DOHH2 (cell line): ENCODE results near the gene ADCY5.

Experiments used
- H3F3A ChIP-seq: fragments of 200-600 bp; sonication (generic), shearing (Covaris generic); 2 replicates; pipeline ENCODE4 v1.6.0; 2016; ENCODE audit warnings: antibody characterized with exemption, mild to moderate bottlenecking; ENCODE audit not compliant: control insufficient read depth, insufficient read depth
- H3K27ac ChIP-seq: fragments of 200-600 bp; sonication (generic); 2 replicates; pipeline ENCODE4 v1.5.1; 2014; ENCODE audit warnings: low read depth, mild to moderate bottlenecking, low read length, moderate library complexity
- H3K27me3 ChIP-seq: fragments of 200-600 bp; sonication (generic); 2 replicates; pipeline ENCODE4 v1.6.1; 2014; ENCODE audit warnings: mild to moderate bottlenecking, low read length, mixed read lengths; ENCODE audit not compliant: control insufficient read depth
- H3K36me3 ChIP-seq: fragments of 200-600 bp; sonication (generic); 2 replicates; pipeline ENCODE4 v1.6.1; 2014; ENCODE audit warnings: mild to moderate bottlenecking, low read length, moderate library complexity, mixed read lengths; ENCODE audit not compliant: control insufficient read depth
- H3K4me1 ChIP-seq: fragments of 200-600 bp; sonication (generic); 2 replicates; pipeline ENCODE4 v1.6.1; 2014; ENCODE audit warnings: mild to moderate bottlenecking, low read length, mixed read lengths; ENCODE audit not compliant: control insufficient read depth
- H3K4me2 ChIP-seq: fragments of 200-600 bp; sonication (generic); 2 replicates; pipeline ENCODE4 v1.6.0; 2014; ENCODE audit warnings: mild to moderate bottlenecking, low read length, moderate library complexity
- H3K4me3 ChIP-seq: fragments of 200-600 bp; sonication (generic); 2 replicates; pipeline ENCODE4 v1.5.1; 2014; ENCODE audit warnings: mild to moderate bottlenecking, low read length, mixed read lengths
- H3K79me2 ChIP-seq: fragments of 200-600 bp; sonication (generic); 2 replicates; pipeline ENCODE4 v1.6.1; 2014; ENCODE audit warnings: mild to moderate bottlenecking, low read length, mixed read lengths; ENCODE audit not compliant: control insufficient read depth
- H3K9me2 ChIP-seq: fragments of 200-600 bp; sonication (generic); replicated peaks from 2 replicates; pipeline ENCODE4 v1.6.1; 2014; ENCODE audit warnings: mild to moderate bottlenecking, low read length, mixed read lengths; ENCODE audit not compliant: control insufficient read depth
- H3K9me3 ChIP-seq: fragments of 200-600 bp; sonication (generic); 2 replicates; pipeline ENCODE4 v1.6.1; 2014; ENCODE audit warnings: antibody characterized with exemption, low read length, mixed read lengths; ENCODE audit not compliant: control insufficient read depth, insufficient read depth
- H4K20me1 ChIP-seq: fragments of 200-600 bp; sonication (generic); 2 replicates; pipeline ENCODE4 v1.6.0; 2014; ENCODE audit warnings: low read depth, mild to moderate bottlenecking, antibody characterized with exemption, low read length, moderate library complexity; ENCODE audit not compliant: control insufficient read depth, insufficient read depth
- CTCF ChIP-seq: fragments of 200-600 bp; sonication (generic); IDR thresholded peaks from one replicate; pipeline ENCODE4 v1.5.1; 2014; ENCODE audit warnings: antibody characterized with exemption, mild to moderate bottlenecking, low read depth, low read length; ENCODE audit not compliant: poor library complexity, severe bottlenecking
- EZH2phosphoT487 ChIP-seq: fragments of 200-600 bp; sonication (generic); IDR thresholded peaks from 2 replicates; pipeline ENCODE4 v1.6.1; 2017; ENCODE audit warnings: borderline replicate concordance, mild to moderate bottlenecking, antibody characterized with exemption, low read length, moderate library complexity, mixed read lengths

The ADCY5 gene

DNA sequence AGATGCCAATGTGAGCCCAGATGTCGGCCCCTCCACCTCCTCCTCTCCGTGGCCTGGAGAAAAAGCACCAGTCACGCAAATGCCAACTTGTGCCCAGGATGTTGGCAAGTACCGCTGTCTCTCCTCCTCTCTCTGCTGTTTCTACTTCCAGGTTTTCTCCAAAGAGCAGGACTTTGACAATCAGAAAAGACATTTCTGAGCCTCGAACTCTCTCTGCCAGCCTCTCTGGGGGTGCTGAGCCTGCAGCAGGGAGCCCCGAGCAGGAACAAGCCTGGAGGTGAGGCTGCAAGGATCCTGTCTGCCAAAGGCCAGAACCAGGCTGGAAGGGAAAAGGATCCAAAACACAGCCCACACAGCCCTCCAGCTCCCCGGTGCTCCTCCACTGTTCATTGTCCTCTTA lies 157.5 kb downstream of the ADCY5 start:
- TF ChIP-seq CTCF (no peak), EZH2phosphoT487 (no peak)
- H3K9me2 ChIP-seq, result no peaks in the 10 kb centered on the region
- no peak overlapping the region for H3K4me3 ChIP-seq
- H3K9me3 ChIP-seq, result no peaks in the 10 kb centered on the region
- H3K27me3 ChIP-seq, result no peaks in the 10 kb centered on the region
- no peaks in the 10 kb centered on the region for H3K79me2 ChIP-seq
- H3K36me3 ChIP-seq, result no peaks in the 10 kb centered on the region
- H4K20me1 ChIP-seq, result no peaks in the 10 kb centered on the region
- no peaks in the 10 kb centered on the region for H3K4me1 ChIP-seq
- H3K4me2 ChIP-seq, result no peak overlapping the region
- no peaks in the 10 kb centered on the region for H3F3A ChIP-seq
- no peak overlapping the region for H3K27ac ChIP-seq

- Histone ChIP-seq H3K4me1 (no peaks in the 10 kb centered on the region), H3K27me3 (no peaks in the 10 kb centered on the region)
- TF ChIP-seq CTCF (no peak), EZH2phosphoT487 (no peak)
These were observed 157.9 kb downstream of the ADCY5 start for GRCh38 chr3:123290962-123291361.

GRCh38 chr3:123290107-123290930 lies 158.6 kb downstream of the ADCY5 start:
- H3K9me3 ChIP-seq, result no peaks in the 10 kb centered on the region
- no peaks in the 10 kb centered on the region for H3F3A ChIP-seq
- no peaks in the 10 kb centered on the region for H3K4me1 ChIP-seq
- H3K4me2 ChIP-seq, result no peak overlapping the region
- H3K9me2 ChIP-seq, result no peaks in the 10 kb centered on the region
- H4K20me1 ChIP-seq, result no peaks in the 10 kb centered on the region
- H3K4me3 ChIP-seq, result no peak overlapping the region
- no peaks in the 10 kb centered on the region for H3K27me3 ChIP-seq
- H3K27ac ChIP-seq, result no peak overlapping the region
- H3K79me2 ChIP-seq, result no peaks in the 10 kb centered on the region
- TF ChIP-seq EZH2phosphoT487 (no peak), CTCF (no peak)
- H3K36me3 ChIP-seq, result no peaks in the 10 kb centered on the region

More at GRCh38 chr3:123290962-123291361, 157.9 kb downstream of the ADCY5 start:
- Histone ChIP-seq H4K20me1 (no peaks in the 10 kb centered on the region), H3K4me2 (no peak overlapping the region), H3K4me3 (no peak overlapping the region), H3K36me3 (no peaks in the 10 kb centered on the region), H3F3A (no peaks in the 10 kb centered on the region), H3K27ac (no peak overlapping the region), H3K79me2 (no peaks in the 10 kb centered on the region), H3K9me2 (no peaks in the 10 kb centered on the region), H3K9me3 (no peaks in the 10 kb centered on the region)
